Panc1 (cell line): ENCODE measurements around the gene DPP8. TPM values are rescaled to one million over a fixed set of nuclear protein-coding genes. Genes with fewer than 3 reads are reported as not detected.

Experiments
- ATAC-seq: fragments of 200-7000 bp; cut with Tn5 transposase; 2 replicates; pipeline ENCODE4 v1.9.1; 2020; ENCODE audit warnings: mild to moderate bottlenecking, moderate library complexity
- BruUV-seq: library from RNA; stranded (reverse); fragments of 400-500 nt; replicated peaks from 2 replicates; lab custom pipeline; 2021; lab: Mats Ljungman, UMichigan
- CTCF ChIA-PET: fragments of 300-600 bp; sonication (Branson Sonifier 250); formaldehyde crosslinking; loops from one replicate; lab custom pipeline; 2022; ENCODE audit warnings: antibody characterized with exemption; lab: Charles Lee
- POLR2A ChIA-PET: fragments of 300-600 bp; sonication (Branson Sonifier 250); formaldehyde crosslinking; loops from one replicate; lab custom pipeline; 2022; ENCODE audit warnings: antibody characterized with exemption; lab: Charles Lee
- DNase-seq: peaks from one replicate; pipeline ENCODE4 v3.0.0-alpha.2; 2010; ENCODE audit warnings: low read depth, low spot score
- H3K27ac ChIP-seq: 2 replicates; pipeline ENCODE4 v1.5.1; 2011; ENCODE audit warnings: mild to moderate bottlenecking, low read length, inconsistent platforms
- H3K27me3 ChIP-seq: fragments of 200-500 bp; sonication (Bioruptor generic); 2 replicates; pipeline ENCODE4 v1.6.0; 2014; ENCODE audit warnings: low read length, inconsistent platforms; ENCODE audit not compliant: control insufficient read depth, insufficient read depth
- H3K36me3 ChIP-seq: fragments of 200-500 bp; sonication (Bioruptor generic); 2 replicates; pipeline ENCODE4 v1.5.1; 2014; ENCODE audit warnings: inconsistent platforms, mild to moderate bottlenecking, low read length, moderate library complexity; ENCODE audit not compliant: control insufficient read depth, insufficient read depth
- H3K4me1 ChIP-seq: 2 replicates; pipeline ENCODE4 v1.5.1; 2011; ENCODE audit warnings: inconsistent platforms, mild to moderate bottlenecking, low read length, moderate library complexity; ENCODE audit not compliant: control insufficient read depth, insufficient read depth
- H3K4me3 ChIP-seq, 2 experiments: 2 replicates each; pipeline ENCODE4 v1.5.1; 2011 to 2012; ENCODE audit warnings: low read depth in 2 of 2, low read length in 2 of 2, mild to moderate bottlenecking in 2 of 2, inconsistent platforms in 1 of 2, moderate library complexity in 1 of 2
- H3K9me3 ChIP-seq: fragments of 200-500 bp; sonication (Bioruptor generic); 2 replicates; pipeline ENCODE4 v1.5.1; 2014; ENCODE audit warnings: low read depth, mild to moderate bottlenecking, inconsistent platforms, low read length, moderate library complexity; ENCODE audit not compliant: control insufficient read depth, insufficient read depth
- CTCF ChIP-seq: fragments of 450-650 bp; IDR thresholded peaks from 2 replicates; pipeline ENCODE4 v1.5.1; 2017; ENCODE audit warnings: mild to moderate bottlenecking
- POLR2AphosphoS5 ChIP-seq: IDR thresholded peaks from 2 replicates; pipeline ENCODE4 v1.6.1; 2012; ENCODE audit warnings: mild to moderate bottlenecking, low read depth, low read length, moderate library complexity
- REST ChIP-seq, 2 experiments: IDR thresholded peaks; 2 replicates each; pipeline ENCODE4 v1.6.1; 2011 to 2012; ENCODE audit warnings: low read depth in 2 of 2, control low read depth in 1 of 2, low read length in 1 of 2, mild to moderate bottlenecking in 1 of 2, moderate library complexity in 1 of 2; ENCODE audit not compliant: insufficient read depth in 1 of 2
- SIN3A ChIP-seq: IDR thresholded peaks from 2 replicates; pipeline ENCODE4 v1.6.1; 2012; ENCODE audit warnings: low read depth, mild to moderate bottlenecking, low read length, moderate library complexity, borderline replicate concordance; ENCODE audit not compliant: insufficient read depth
- TCF7L2 ChIP-seq: IDR thresholded peaks from 2 replicates; pipeline ENCODE4 v1.6.1; 2011; ENCODE audit warnings: mild to moderate bottlenecking, low read depth, low read length, inconsistent platforms
- in situ Hi-C: cut with HindIII; loops from 2 replicates; pipeline ENCODE4 v1.10.0; 2016; ENCODE audit warnings: low sequenced_read_pairs, low pct_unique_long_range_greater_than_20kb
- intact Hi-C: fragments of 100-400 bp; cut with micrococcal nuclease; formaldehyde crosslinking; loops from one replicate; pipeline ENCODE4 v1.10.0; 2022; ENCODE audit not compliant: unreplicated experiment
- total RNA-seq: library from RNA; stranded (reverse); gene quantifications from one replicate; pipeline ENCODE4 v1.2.1, GENCODE V29; 2021; ENCODE audit not compliant: unreplicated experiment

The DPP8 gene
- total RNA-seq, 1 experiment from 2014 or later = 36.2 TPM

GRCh38 chr15:65401611-65402240, 115.8 kb downstream of the DPP8 start:
- H3K4me1 ChIP-seq = peaks cover 4% of the 10 kb centered on the region; the same call in 1 of the 2 replicates
- in situ Hi-C loops (no loop called here), intact Hi-C loops (loop anchor here (5.0 kb wide), 1 partner anchor 84 kb away; no protein-coding TSS in a partner anchor)
- H3K27ac ChIP-seq = no peak overlapping the region
- no TSS peak for BruUV-seq
- ChIA-PET CTCF (interaction anchor here (0.5 to 2.1 kb wide), 9 partner anchors 10 to 137 kb away, joined by 3 to 15 read pairs (median 4); no protein-coding TSS in a partner anchor), POLR2A (interaction anchor here (0.6 kb wide), 1 partner anchor 23 kb away, joined by 5 read pairs; no protein-coding TSS in a partner anchor)
- no peaks in the 10 kb centered on the region for H3K36me3 ChIP-seq
- H3K27me3 ChIP-seq = no peaks in the 10 kb centered on the region
- no peak overlapping the region for H3K4me3 ChIP-seq
- no peaks in the 10 kb centered on the region for H3K9me3 ChIP-seq
- TF ChIP-seq SIN3A (no peak), POLR2AphosphoS5 (no peak), REST (IDR thresholded peaks at IDR 0.05; ENCODE audit: insufficient read depth in 1 of 2, low read depth in 2 of 2, low read length in 1 of 2) (no peak), CTCF (no peak), TCF7L2 (no peak)
- DNase-seq = no peak
- peak; percentile 24; the same call in 1 of the 2 replicates for ATAC-seq

- POLR2A ChIA-PET = interaction anchor here (0.6 kb wide), 1 partner anchor 22 kb away, joined by 5 read pairs; no protein-coding TSS in a partner anchor
- TF ChIP-seq CTCF (peak; percentile 93), SIN3A (no peak)
- in situ Hi-C loops (no loop called here), intact Hi-C loops (loop anchor here (5.0 kb wide), 1 partner anchor 84 kb away; no protein-coding TSS in a partner anchor)
- H3K4me3 ChIP-seq = no peak overlapping the region
- DNase-seq (no peak), ATAC-seq (peak; percentile 95)
- peaks cover 4% of the 10 kb centered on the region; the same call in 1 of the 2 replicates for H3K4me1 ChIP-seq
- no peak overlapping the region for H3K27ac ChIP-seq
- H3K27me3 ChIP-seq = no peaks in the 10 kb centered on the region
- H3K9me3 ChIP-seq = no peaks in the 10 kb centered on the region
- no peaks in the 10 kb centered on the region for H3K36me3 ChIP-seq
- CTCF ChIA-PET = interaction anchor here (0.6 to 2.1 kb wide), 12 partner anchors 9 to 513 kb away, joined by 3 to 15 read pairs (median 3); no protein-coding TSS in a partner anchor
- BruUV-seq = no TSS peak
These were observed 116.5 kb downstream of the DPP8 start for GRCh38 chr15:65400760-65401610.
